Glomerular visceral epithelial cell (primary cell): Measurements from ENCODE around the gene ADD1.
A peak's percentile ranks its signal among the peaks of the same experiment; 100 is the strongest.
"Not testable (repeated sequence)": the region's sequence is repeated elsewhere in the genome, so short reads cannot be mapped to it uniquely, and the experiment has no call there.

Source experiments
- DNase-seq: peaks from one replicate; pipeline ENCODE4 v3.0.0-alpha.2; 2016; ENCODE audit errors: extremely low spot score

The ADD1 gene

GRCh38 chr4:2934077-2934812, 90.6 kb downstream of the ADD1 start:
- DNase-seq, result peak; percentile 69

GRCh38 chr4:2934813-2935761, 91.4 kb downstream of the ADD1 start:
- peak; percentile 94 for DNase-seq

- DNase-seq, result peak; percentile 90
Measured at GRCh38 chr4:2935762-2936743, 92.4 kb downstream of the ADD1 start.

GRCh38 chr4:2936773-2937145, 93.1 kb downstream of the ADD1 start:
- peak; percentile 89 for DNase-seq

- DNase-seq, result peak; percentile 96
Measured at GRCh38 chr4:2937146-2937857, 93.7 kb downstream of the ADD1 start.

GRCh38 chr4:2937986-2938385, 94.3 kb downstream of the ADD1 start:
- no peak for DNase-seq

GRCh38 chr4:2938411-2938810, 94.8 kb downstream of the ADD1 start:
- DNase-seq, result not testable (repeated sequence)

GRCh38 chr4:2938906-2939305, 95.3 kb downstream of the ADD1 start:
- DNase-seq, result no peak

GRCh38 chr4:2939383-2940243, 96.0 kb downstream of the ADD1 start:
- DNase-seq, result no peak

- no peak for DNase-seq
Measured at GRCh38 chr4:2940267-2941137, 96.9 kb downstream of the ADD1 start.

GRCh38 chr4:2941138-2942036, 97.7 kb downstream of the ADD1 start:
- DNase-seq, result no peak

- DNase-seq, result no peak
Measured at GRCh38 chr4:2942037-2942531, 98.4 kb downstream of the ADD1 start.

GRCh38 chr4:2942532-2943363, 99.1 kb downstream of the ADD1 start:
- no peak for DNase-seq

- no peak for DNase-seq
Measured at GRCh38 chr4:2943364-2944090, 99.9 kb downstream of the ADD1 start.

- DNase-seq, result no peak
Measured at GRCh38 chr4:2944091-2944482, 100.4 kb downstream of the ADD1 start.
